ENCODE measurements around the gene ZBTB6. TPM values are rescaled to one million over a fixed set of nuclear protein-coding genes. Genes with fewer than 3 reads are reported as not detected.
"Not testable (repeated sequence)": the region's sequence is repeated elsewhere in the genome, so short reads cannot be mapped to it uniquely, and the experiment has no call there.

ZBTB6 gene
- total RNA-seq, 1 experiment from 2014 or later = 8.6 TPM

- H3K36me3 ChIP-seq (replicated peaks; ENCODE audit: control insufficient read depth, insufficient read depth, low read length) = peaks cover 5% of the 10 kb centered on the region
- H3K4me3 ChIP-seq (ENCODE audit: insufficient read depth, low read depth, low read length) = no peak overlapping the region
- no peaks in the 10 kb centered on the region for H3K27me3 ChIP-seq (ENCODE audit: control insufficient read depth, insufficient read depth, low read length)
- no peak for DNase-seq
These were observed 26.5 kb upstream of the ZBTB6 start for GRCh38 chr9:122939601-122940000.

GRCh38 chr9:122936883-122937282 lies 23.8 kb upstream of the ZBTB6 start:
- Histone ChIP-seq H3K27me3 (ENCODE audit: control insufficient read depth, insufficient read depth, low read length) (no peaks in the 10 kb centered on the region), H3K4me3 (ENCODE audit: insufficient read depth, low read depth, low read length) (no peak overlapping the region), H3K36me3 (replicated peaks; ENCODE audit: control insufficient read depth, insufficient read depth, low read length) (peaks cover 5% of the 10 kb centered on the region)
- DNase-seq = no peak

GRCh38 chr9:122936464-122936863 lies 23.3 kb upstream of the ZBTB6 start:
- no peak for DNase-seq
- Histone ChIP-seq H3K27me3 (ENCODE audit: control insufficient read depth, insufficient read depth, low read length) (no peaks in the 10 kb centered on the region), H3K4me3 (ENCODE audit: insufficient read depth, low read depth, low read length) (no peak overlapping the region), H3K36me3 (replicated peaks; ENCODE audit: control insufficient read depth, insufficient read depth, low read length) (peaks cover 5% of the 10 kb centered on the region)

- peak; percentile 98 for DNase-seq
- H3K36me3 ChIP-seq (replicated peaks; ENCODE audit: control insufficient read depth, insufficient read depth, low read length) = peaks cover 3% of the 10 kb centered on the region
- H3K4me3 ChIP-seq (ENCODE audit: insufficient read depth, low read depth, low read length) = peak within 1 kb of the TSS; percentile 69
- H3K27me3 ChIP-seq (ENCODE audit: control insufficient read depth, insufficient read depth, low read length) = no peaks in the 10 kb centered on the region
These were observed 18.4 kb upstream of the ZBTB6 start, which contains the start of gene ZBTB26 for GRCh38 chr9:122931226-122932121. Gene ZBTB26, minus strand, starts transcription at chr9:122931512. Its CDS starts 11,578 bp downstream, at chr9:122919934.

- Histone ChIP-seq H3K36me3 (replicated peaks; ENCODE audit: control insufficient read depth, insufficient read depth, low read length) (no peaks in the 10 kb centered on the region), H3K27me3 (ENCODE audit: control insufficient read depth, insufficient read depth, low read length) (no peaks in the 10 kb centered on the region), H3K4me3 (ENCODE audit: insufficient read depth, low read depth, low read length) (peak overlapping the region; percentile 69)
- DNase-seq = no peak
These were observed 17.6 kb upstream of the ZBTB6 start for GRCh38 chr9:122930541-122931225.

- DNase-seq = no peak
- Histone ChIP-seq H3K27me3 (ENCODE audit: control insufficient read depth, insufficient read depth, low read length) (no peaks in the 10 kb centered on the region), H3K4me3 (ENCODE audit: insufficient read depth, low read depth, low read length) (no peak overlapping the region), H3K36me3 (replicated peaks; ENCODE audit: control insufficient read depth, insufficient read depth, low read length) (no peaks in the 10 kb centered on the region)
These were observed 16.8 kb upstream of the ZBTB6 start for GRCh38 chr9:122929796-122930354.

GRCh38 chr9:122923947-122924346 lies 10.8 kb upstream of the ZBTB6 start:
- Histone ChIP-seq H3K4me3 (ENCODE audit: insufficient read depth, low read depth, low read length) (no peak overlapping the region), H3K36me3 (replicated peaks; ENCODE audit: control insufficient read depth, insufficient read depth, low read length) (peaks cover under 1% of the 10 kb centered on the region), H3K27me3 (ENCODE audit: control insufficient read depth, insufficient read depth, low read length) (no peaks in the 10 kb centered on the region)
- DNase-seq = no peak

GRCh38 chr9:122922713-122923112 lies 9.6 kb upstream of the ZBTB6 start:
- H3K27me3 ChIP-seq (ENCODE audit: control insufficient read depth, insufficient read depth, low read length) = no peaks in the 10 kb centered on the region
- H3K36me3 ChIP-seq (replicated peaks; ENCODE audit: control insufficient read depth, insufficient read depth, low read length) = peaks cover 6% of the 10 kb centered on the region
- no peak overlapping the region for H3K4me3 ChIP-seq (ENCODE audit: insufficient read depth, low read depth, low read length)
- no peak for DNase-seq

GRCh38 chr9:122918310-122918709 lies 5.2 kb upstream of the ZBTB6 start:
- peaks cover 6% of the 10 kb centered on the region for H3K36me3 ChIP-seq (replicated peaks; ENCODE audit: control insufficient read depth, insufficient read depth, low read length)
- DNase-seq = no peak
- no peak overlapping the region for H3K4me3 ChIP-seq (ENCODE audit: insufficient read depth, low read depth, low read length)
- H3K27me3 ChIP-seq (ENCODE audit: control insufficient read depth, insufficient read depth, low read length) = no peaks in the 10 kb centered on the region

GRCh38 chr9:122912671-122912963 lies 506 bp downstream of the ZBTB6 start:
- H3K27me3 ChIP-seq (ENCODE audit: control insufficient read depth, insufficient read depth, low read length) = no peaks in the 10 kb centered on the region
- DNase-seq = no peak
- H3K4me3 ChIP-seq (ENCODE audit: insufficient read depth, low read depth, low read length) = peak overlapping the region; percentile 80
- H3K36me3 ChIP-seq (replicated peaks; ENCODE audit: control insufficient read depth, insufficient read depth, low read length) = peaks cover 10% of the 10 kb centered on the region

- not testable (repeated sequence) for DNase-seq; H3K36me3 ChIP-seq (replicated peaks; ENCODE audit: control insufficient read depth, insufficient read depth, low read length); H3K4me3 ChIP-seq (ENCODE audit: insufficient read depth, low read depth, low read length); H3K27me3 ChIP-seq (ENCODE audit: control insufficient read depth, insufficient read depth, low read length)
These were observed 7.0 kb downstream of the ZBTB6 start for GRCh38 chr9:122906122-122906521.

- Histone ChIP-seq H3K4me3 (ENCODE audit: insufficient read depth, low read depth, low read length) (peak within 1 kb of the TSS; percentile 71), H3K27me3 (ENCODE audit: control insufficient read depth, insufficient read depth, low read length) (no peaks in the 10 kb centered on the region), H3K36me3 (replicated peaks; ENCODE audit: control insufficient read depth, insufficient read depth, low read length) (no peaks in the 10 kb centered on the region; the same call in 1 of the 2 replicates)
- DNase-seq = peak; percentile 91
These were observed 8.1 kb downstream of the ZBTB6 start, which contains the start of gene RC3H2 for GRCh38 chr9:122904823-122905710. Gene RC3H2, minus strand, starts transcription at chr9:122905359. Its CDS starts 7,850 bp downstream, at chr9:122897509.

- peak overlapping the region; percentile 71 for H3K4me3 ChIP-seq (ENCODE audit: insufficient read depth, low read depth, low read length)
- DNase-seq = peak; percentile 68
- H3K36me3 ChIP-seq (replicated peaks; ENCODE audit: control insufficient read depth, insufficient read depth, low read length) = no peaks in the 10 kb centered on the region
- H3K27me3 ChIP-seq (ENCODE audit: control insufficient read depth, insufficient read depth, low read length) = no peaks in the 10 kb centered on the region
These were observed 8.7 kb downstream of the ZBTB6 start for GRCh38 chr9:122904466-122904822.

GRCh38 chr9:122900791-122901190 lies 12.3 kb downstream of the ZBTB6 start:
- Histone ChIP-seq H3K4me3 (ENCODE audit: insufficient read depth, low read depth, low read length) (no peak overlapping the region), H3K27me3 (ENCODE audit: control insufficient read depth, insufficient read depth, low read length) (no peaks in the 10 kb centered on the region), H3K36me3 (replicated peaks; ENCODE audit: control insufficient read depth, insufficient read depth, low read length) (peaks cover 2% of the 10 kb centered on the region)
- no peak for DNase-seq
